IPS DF 4.7 (cell line): ENCODE results near the gene ZNF286A.
"Not testable (repeated sequence)": the region's sequence is repeated elsewhere in the genome, so short reads cannot be mapped to it uniquely, and the experiment has no call there.

ENCODE experiments used
- DNase-seq: peaks from one replicate; pipeline ENCODE4 v3.0.0-alpha.2; 2013; ENCODE audit warnings: low spot score; ENCODE audit errors: extremely low read depth

ZNF286A gene

GRCh38 chr17:15768865-15769533 is 69.4 kb downstream of the ZNF286A start:
- DNase-seq: not testable (repeated sequence)
